Stomach (tissue), 9 donors: ENCODE data around the gene AAMDC. TPM values are rescaled to one million over a fixed set of nuclear protein-coding genes. Genes with fewer than 3 reads are reported as not detected.
"Not testable (repeated sequence)": the region's sequence is repeated elsewhere in the genome, so short reads cannot be mapped to it uniquely, and the experiment has no call there.

Experiments
- DNase-seq, 2 donors: peaks; one replicate each; pipeline versions ENCODE4 v3.0.0 to v3.0.0-alpha.2; 2013 to 2019
- H3K27ac ChIP-seq, 5 donors: fragments of 200-600 bp in 4 of 5; sonication (generic) in 4 of 5; one replicate each; pipeline ENCODE4 v1.5.1; 2013 to 2019; ENCODE audit warnings: mild to moderate bottlenecking in 1 of 5, moderate library complexity in 1 of 5
- H3K27me3 ChIP-seq, 3 donors: fragments of 200-600 bp; sonication (generic); one replicate each; pipeline ENCODE4 v1.5.1; 2017 to 2019; ENCODE audit warnings: mixed run types in 1 of 3
- H3K36me3 ChIP-seq, 4 donors: fragments of 200-600 bp; sonication (generic); 1 replicate in 3 of 4; 2 replicates in 1 of 4; pipeline ENCODE4 v1.5.1; 2016 to 2019
- H3K4me1 ChIP-seq, 4 donors: fragments of 200-600 bp; sonication (generic); one replicate each; pipeline ENCODE4 v1.5.1; 2016 to 2019
- H3K4me3 ChIP-seq, 4 donors: fragments of 200-600 bp; sonication (generic) in 3 of 4; one replicate each; pipeline ENCODE4 v1.5.1; 2016 to 2019; ENCODE audit warnings: mild to moderate bottlenecking in 1 of 4
- H3K9me3 ChIP-seq, 4 donors: fragments of 200-600 bp; sonication (generic); one replicate each; pipeline ENCODE4 v1.5.1; 2016 to 2019
- CTCF ChIP-seq, 7 experiments: fragments of 450-650 bp in 4 of 7; fragments of 200-600 bp in 3 of 7; sonication (generic) in 3 of 7; IDR thresholded peaks; one replicate each; pipeline ENCODE4 v1.5.1; 2016 to 2019; ENCODE audit warnings: antibody characterized with exemption in 7 of 7, control low read depth in 2 of 7, mild to moderate bottlenecking in 1 of 7
- EP300 ChIP-seq: sonication (generic); formaldehyde crosslinking; IDR thresholded peaks from one replicate; pipeline ENCODE4 v1.6.1; 2017; ENCODE audit warnings: antibody characterized with exemption
- POLR2A ChIP-seq, 4 donors: fragments of 450-650 bp; IDR thresholded peaks; one replicate each; pipeline ENCODE4 v1.6.1; 2016; ENCODE audit warnings: antibody characterized with exemption in 4 of 4, control low read depth in 2 of 4, mild to moderate bottlenecking in 1 of 4, moderate library complexity in 1 of 4
- POLR2AphosphoS5 ChIP-seq, 3 donors: sonication (generic); formaldehyde crosslinking; IDR thresholded peaks; one replicate each; pipeline ENCODE4 v1.6.1; 2016; ENCODE audit warnings: antibody characterized with exemption in 3 of 3
- WGBS, 5 donors: extraction: QIAGEN DNeasy Blood & Tissue Kit in 3 of 5; methylation state at CpG; one replicate each; pipeline versions ENCODE4 v1.1.5 to v1.1.7; 2013 to 2018; 5-methylcytosine and 5-hydroxymethylcytosine counted together
- intact Hi-C: fragments of 100-400 bp; cut with DNase I; formaldehyde crosslinking; loops from one replicate; pipeline ENCODE4 v1.15.1; 2023; ENCODE audit warnings: low total_unique reads
- polyA plus RNA-seq, 3 donors: library from polyadenylated mRNA; stranded (reverse); fragments of 200-250 nt; gene quantifications; one replicate each; pipeline ENCODE4 v1.2.3, GENCODE V29; 2013
- total RNA-seq, 5 donors: library from RNA; depleted of rRNA; stranded (reverse); fragments of >200 nt; gene quantifications; one replicate each; pipeline versions ENCODE4 v1.1.0 to v1.2.3, GENCODE V29; 2014 to 2016
- donor health status: healthy with polysubstance abuse.
- donor health status: Bipolar disorder and iron deficiency.
- donor health status: healthy.

Gene AAMDC
- total and polyA plus RNA-seq, 8 donors: 2.2 to 127 (median 32.7) TPM; not detected in 1

GRCh38 chr11:77851503-77851902, 30.6 kb downstream of the AAMDC start:
- peaks cover 22 to 77% (median 73%) of the 10 kb centered on the region in 4 donors for H3K36me3 ChIP-seq

GRCh38 chr11:77854838-77855237, 33.9 kb downstream of the AAMDC start:
- H3K27ac ChIP-seq: no peak overlapping the region
- no peak for DNase-seq
- peaks cover 21 to 79% (median 65%) of the 10 kb centered on the region in 4 donors for H3K36me3 ChIP-seq
- peaks cover 9 to 16% (median 13%) of the 10 kb centered on the region in 4 donors for H3K9me3 ChIP-seq
- intact Hi-C loops: no loop called here
- H3K27me3 ChIP-seq: no peaks in the 10 kb centered on the region
- WGBS, 5 donors: 91 to 100% (median 100%) methylated on average over 1 to 2 of the region's 2 CpGs
- TF ChIP-seq POLR2A (IDR thresholded peaks at IDR 0.05): no peak
- no peak for TF ChIP-seq POLR2AphosphoS5 (IDR thresholded peaks at IDR 0.05)
- no peak for TF ChIP-seq CTCF (IDR thresholded peaks at IDR 0.05)
- TF ChIP-seq EP300: no peak
- no peaks in the 10 kb centered on the region for H3K4me1 ChIP-seq
- H3K4me3 ChIP-seq: no peak overlapping the region

More at GRCh38 chr11:77851503-77851902, 30.6 kb downstream of the AAMDC start:
- no peak for TF ChIP-seq EP300
- no peak for TF ChIP-seq POLR2AphosphoS5 (IDR thresholded peaks at IDR 0.05)
- no peak for TF ChIP-seq CTCF (IDR thresholded peaks at IDR 0.05)
- TF ChIP-seq POLR2A (IDR thresholded peaks at IDR 0.05): no peak
- Histone ChIP-seq H3K4me3 (no peak overlapping the region), H3K27me3 (no peaks in the 10 kb centered on the region), H3K9me3 (peaks cover 9 to 16% (median 13%) of the 10 kb centered on the region in 4 donors), H3K4me1 (no peaks in the 10 kb centered on the region), H3K27ac (no peak overlapping the region)
- no peak for DNase-seq
- WGBS, 5 donors: 69 to 92% (median 80%) methylated on average over 1 of the region's 1 CpG
- intact Hi-C loops: no loop called here

DNA sequence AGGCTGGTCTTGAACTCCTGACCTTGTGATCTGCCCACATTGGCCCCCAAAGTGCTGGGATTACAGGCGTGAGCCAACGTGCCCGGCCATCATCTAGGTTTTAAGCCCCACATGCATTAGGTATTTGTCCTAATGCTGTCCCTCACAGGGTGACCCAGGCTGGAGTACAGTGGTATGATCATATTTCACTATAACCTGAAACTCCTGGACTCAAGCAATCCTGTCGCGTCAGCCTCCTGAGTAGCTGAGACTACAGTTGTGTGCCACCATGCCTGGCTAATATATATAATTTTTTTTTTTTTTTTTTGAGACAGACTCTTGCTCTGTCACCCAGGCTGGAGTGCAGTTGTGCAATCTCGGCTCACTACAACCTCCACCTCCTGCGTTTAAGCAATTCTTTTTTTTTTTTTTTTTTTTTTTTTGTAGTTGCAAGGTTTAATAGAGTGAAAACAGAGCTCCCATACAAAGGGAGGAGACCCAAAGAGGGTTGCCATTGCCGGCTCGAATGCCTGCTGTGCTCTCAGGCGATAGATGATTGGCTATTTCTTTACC, 37.0 kb downstream of the AAMDC start:
- Histone ChIP-seq H3K36me3 (peaks cover 21 to 87% (median 69%) of the 10 kb centered on the region in 4 donors), H3K9me3 (peaks cover 9 to 16% (median 13%) of the 10 kb centered on the region in 4 donors)
- DNase-seq, H3K27ac ChIP-seq, H3K4me1 ChIP-seq, intact Hi-C loops, H3K27me3 ChIP-seq, H3K4me3 ChIP-seq: not testable (repeated sequence)
- 94 to 97% (median 96%) methylated on average over 10 of the region's 10 CpGs for WGBS, 5 donors

DNA sequence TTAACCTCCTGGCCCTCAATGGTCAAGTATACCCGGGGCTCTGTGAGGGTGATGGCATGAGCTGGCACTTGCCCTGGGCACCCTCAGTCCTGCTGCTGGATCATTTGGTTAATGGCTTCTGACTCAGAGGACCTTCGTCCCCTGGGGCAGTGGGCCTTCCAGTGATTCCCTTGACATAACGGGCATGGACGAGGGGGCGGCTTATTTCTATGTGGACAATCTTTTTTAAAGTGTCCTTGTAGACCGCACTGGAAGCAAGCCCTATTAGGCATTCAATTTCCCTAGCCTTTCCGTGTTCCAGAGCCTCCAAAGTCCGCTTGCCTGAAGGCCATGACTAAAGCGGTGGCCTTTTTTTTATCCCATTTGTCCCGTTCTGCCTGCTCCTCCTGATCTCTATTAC, 40.5 kb downstream of the AAMDC start:
- H3K27me3 ChIP-seq, intact Hi-C loops, H3K9me3 ChIP-seq, H3K4me1 ChIP-seq, H3K4me3 ChIP-seq, H3K27ac ChIP-seq, DNase-seq: not testable (repeated sequence)
- WGBS, 5 donors: 89 to 95% (median 93%) methylated on average over 10 of the region's 10 CpGs
- peaks cover 3 to 77% (median 49%) of the 10 kb centered on the region in 4 donors for H3K36me3 ChIP-seq

GRCh38 chr11:77865805-77866204, 44.9 kb downstream of the AAMDC start:
- Histone ChIP-seq H3K36me3 (peaks cover 0 to 76% (median 51%) of the 10 kb centered on the region in 4 donors), H3K27me3 (no peaks in the 10 kb centered on the region), H3K27ac (no peak overlapping the region), H3K4me3 (no peak overlapping the region), H3K9me3 (no peaks in the 10 kb centered on the region), H3K4me1 (peaks cover 0 to 8% (median 0%) of the 10 kb centered on the region in 4 donors)
- DNase-seq: no peak
- intact Hi-C loops: no loop called here
- TF ChIP-seq CTCF (IDR thresholded peaks at IDR 0.05): no peak
- TF ChIP-seq EP300: no peak
- TF ChIP-seq POLR2AphosphoS5 (IDR thresholded peaks at IDR 0.05): no peak
- no peak for TF ChIP-seq POLR2A (IDR thresholded peaks at IDR 0.05)
- 84 to 97% (median 89%) methylated on average over 1 of the region's 1 CpG for WGBS, 5 donors
